ENCODE results near the gene ZNF648.
A peak's percentile ranks its signal among the peaks of the same experiment; 100 is the strongest.
"Not testable (repeated sequence)": the region's sequence is repeated elsewhere in the genome, so short reads cannot be mapped to it uniquely, and the experiment has no call there.

ZNF648 gene

GRCh38 chr1:182071924-182072323 is 10.4 kb upstream of the ZNF648 start:
- DNase-seq (ENCODE audit: low read depth) = no peak

GRCh38 chr1:182069028-182069466 is 7.5 kb upstream of the ZNF648 start:
- DNase-seq (ENCODE audit: low read depth) = no peak

DNA sequence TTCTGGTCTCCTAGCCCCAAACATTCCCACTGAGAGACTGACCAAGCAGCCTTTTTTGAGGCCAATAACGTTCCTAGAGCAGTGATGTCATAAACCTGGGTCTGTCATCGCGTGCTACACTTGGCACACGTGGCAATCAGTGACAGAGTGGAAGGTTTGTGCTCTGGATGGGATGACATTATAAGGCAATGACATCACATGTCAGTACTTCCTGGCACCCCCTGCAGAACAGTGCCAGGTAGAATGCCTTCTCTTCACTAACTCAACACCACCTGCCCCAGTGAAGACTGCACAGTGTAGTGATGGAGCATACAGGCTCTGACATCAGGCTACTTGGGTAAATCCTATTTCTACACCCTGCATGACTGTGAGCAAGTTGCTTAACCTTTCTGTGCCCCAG is 5.4 kb upstream of the ZNF648 start:
- no peak for DNase-seq (ENCODE audit: low read depth)

DNA sequence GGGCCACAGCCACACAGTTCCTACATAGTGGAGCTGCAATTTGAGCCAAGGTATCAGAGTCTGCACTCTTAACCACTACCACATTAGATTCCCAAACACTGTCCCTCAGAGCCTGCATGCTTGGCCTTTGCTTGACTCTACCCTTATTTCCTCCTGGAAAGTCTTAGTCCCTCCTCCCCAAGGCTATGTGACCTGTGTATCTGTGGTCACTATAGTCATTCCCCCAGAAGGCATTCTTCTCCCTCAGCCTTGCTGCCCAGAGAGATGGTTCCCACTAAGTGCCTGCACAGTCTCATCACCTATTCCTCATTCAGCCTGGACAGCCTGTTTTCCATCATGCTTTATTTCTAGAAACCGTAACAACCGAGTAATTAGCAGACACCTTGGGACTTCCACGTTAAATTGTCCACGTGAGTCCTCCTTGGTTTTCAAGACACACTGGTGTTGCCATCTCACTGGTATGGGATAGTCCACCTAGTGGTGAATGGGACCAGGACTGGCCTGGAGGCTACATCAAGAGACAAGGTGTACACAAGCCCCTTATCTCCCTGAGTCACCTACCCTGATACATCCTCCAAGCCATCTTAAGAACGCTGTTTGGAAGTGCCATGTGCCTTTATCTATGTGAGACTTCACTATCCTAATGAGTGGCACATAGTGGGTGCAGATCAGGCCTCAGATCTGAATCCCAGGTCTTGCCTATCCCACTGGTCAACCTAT is 3.8 kb upstream of the ZNF648 start:
- no peak for DNase-seq (ENCODE audit: low read depth)

- no peak for DNase-seq (ENCODE audit: low read depth)
Observed at GRCh38 chr1:182064611-182065010, 3.1 kb upstream of the ZNF648 start.

- DNase-seq (ENCODE audit: low read depth) = no peak
Observed at GRCh38 chr1:182062223-182062622, 711 bp upstream of the ZNF648 start.

- DNase-seq (ENCODE audit: low read depth) = no peak
Observed at GRCh38 chr1:182060877-182061276, 635 bp downstream of the ZNF648 start.

GRCh38 chr1:182059936-182060335 is 1.6 kb downstream of the ZNF648 start:
- no peak for DNase-seq (ENCODE audit: low read depth)

GRCh38 chr1:182056601-182057366 is 4.7 kb downstream of the ZNF648 start:
- no peak for DNase-seq (ENCODE audit: low read depth)

DNA sequence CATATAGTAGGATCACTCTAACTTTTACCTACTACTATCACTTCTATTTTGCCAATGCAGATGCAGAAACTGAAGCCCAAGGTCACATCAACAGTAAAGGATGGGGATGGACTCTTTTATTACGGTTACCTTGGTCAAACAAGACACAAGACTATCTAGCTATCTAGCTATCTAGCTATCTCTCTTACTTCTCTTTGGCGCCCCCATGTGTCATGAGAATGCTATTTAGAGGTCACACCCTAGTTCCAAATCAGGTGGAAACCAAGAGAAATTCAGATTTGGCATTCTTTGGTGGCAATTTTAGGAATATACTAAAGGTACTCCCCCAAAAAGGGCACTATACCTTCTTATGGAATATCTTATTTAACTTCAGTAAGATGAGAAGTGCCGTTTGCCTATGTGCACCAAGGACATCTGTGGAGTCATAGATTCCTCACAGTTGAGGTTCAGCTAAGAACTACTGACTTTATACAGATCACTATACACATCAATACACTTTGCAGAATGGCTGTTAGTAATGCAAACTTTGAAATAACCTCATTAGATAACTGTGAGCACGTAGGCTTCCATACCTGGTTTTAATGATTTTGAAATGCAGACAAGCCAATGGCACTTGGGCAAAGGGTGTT is 6.7 kb downstream of the ZNF648 start:
- DNase-seq (ENCODE audit: low read depth) = peak; percentile 40

DNA sequence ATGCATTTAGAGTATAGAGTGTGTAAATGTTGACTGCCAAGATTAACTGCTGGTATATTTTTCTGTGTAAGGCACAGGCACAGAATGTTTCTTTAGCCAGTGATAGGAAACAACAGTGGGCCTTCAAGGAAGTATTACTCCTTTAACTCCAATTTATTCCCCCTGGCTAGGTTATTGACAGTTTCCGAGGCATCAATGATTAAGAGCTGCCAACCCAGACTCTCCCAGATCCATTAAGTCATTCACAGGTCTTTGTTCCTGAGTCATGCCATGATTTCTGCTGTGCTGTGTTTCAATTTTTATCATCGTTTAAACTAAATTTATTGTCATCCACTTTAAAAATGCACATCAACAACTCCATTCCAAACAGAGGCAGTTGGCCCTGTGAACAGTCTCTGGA is 9.2 kb downstream of the ZNF648 start:
- no peak for DNase-seq (ENCODE audit: low read depth)

DNA sequence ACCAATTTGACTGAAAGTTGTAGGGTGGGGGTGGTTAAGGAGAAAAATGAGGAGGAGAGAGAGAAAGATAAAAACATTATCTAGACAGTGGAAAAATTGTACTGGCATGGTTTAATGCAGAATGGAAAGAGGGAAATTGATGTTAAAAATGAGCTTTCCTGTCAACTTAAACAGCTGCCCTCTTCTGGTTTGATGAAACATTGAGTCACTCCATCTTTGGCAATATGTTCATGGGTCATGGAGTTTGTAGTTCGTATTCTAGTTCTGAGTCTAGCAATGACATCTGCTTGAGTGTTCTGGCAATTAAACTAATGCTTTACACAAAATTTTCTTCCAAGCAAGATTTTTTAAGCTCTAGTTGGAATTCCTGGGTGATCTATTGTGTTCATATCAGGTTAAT is 9.6 kb downstream of the ZNF648 start:
- no peak for DNase-seq (ENCODE audit: low read depth)

DNA sequence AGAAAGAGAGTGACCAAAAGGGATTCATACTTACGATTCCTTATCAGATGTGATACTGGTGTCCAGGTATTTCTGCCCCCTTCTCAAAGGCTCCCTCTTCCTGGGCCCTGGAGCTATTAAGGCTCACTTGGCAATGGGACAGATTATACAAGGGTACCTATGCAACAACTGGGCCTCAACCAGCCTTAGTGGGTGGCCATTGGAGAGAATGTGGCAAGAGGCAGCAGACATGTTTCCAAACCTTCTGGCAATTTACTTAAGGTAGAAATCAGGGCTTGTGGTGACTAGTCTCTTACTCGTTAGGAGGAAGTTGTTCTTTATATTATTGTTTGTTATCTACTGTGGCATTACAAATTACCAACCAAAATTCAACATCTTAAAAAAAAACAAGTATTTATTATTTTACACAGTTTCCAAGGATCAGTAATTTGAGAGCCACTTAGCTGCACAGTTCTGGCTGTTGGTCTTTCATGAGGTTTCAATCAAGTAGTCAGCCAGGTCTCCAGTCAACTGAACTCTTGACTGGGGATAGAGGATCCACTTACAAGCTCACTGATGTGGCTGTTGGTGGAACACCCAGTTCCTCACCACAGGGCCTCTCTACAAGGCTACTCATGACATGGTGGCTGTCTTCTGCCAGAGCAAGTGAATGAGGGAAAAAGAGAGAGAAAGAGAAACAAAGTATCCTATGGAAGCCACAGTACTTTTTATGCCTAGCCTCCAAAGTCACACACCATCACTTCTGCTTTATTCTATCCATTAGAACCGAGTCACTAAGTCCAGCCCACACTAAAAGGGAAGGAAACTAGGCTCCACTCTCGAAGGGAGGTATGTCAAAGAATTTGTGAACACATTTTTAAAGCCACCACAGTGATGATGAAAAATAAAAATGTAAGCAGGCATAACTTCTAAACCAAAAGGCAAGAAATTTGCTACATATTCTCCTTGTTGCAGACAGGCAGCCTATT is 10.7 kb downstream of the ZNF648 start:
- DNase-seq (ENCODE audit: low read depth) = no peak

- DNase-seq (ENCODE audit: low read depth) = no peak
Observed at GRCh38 chr1:182048562-182048961, 12.9 kb downstream of the ZNF648 start.

DNA sequence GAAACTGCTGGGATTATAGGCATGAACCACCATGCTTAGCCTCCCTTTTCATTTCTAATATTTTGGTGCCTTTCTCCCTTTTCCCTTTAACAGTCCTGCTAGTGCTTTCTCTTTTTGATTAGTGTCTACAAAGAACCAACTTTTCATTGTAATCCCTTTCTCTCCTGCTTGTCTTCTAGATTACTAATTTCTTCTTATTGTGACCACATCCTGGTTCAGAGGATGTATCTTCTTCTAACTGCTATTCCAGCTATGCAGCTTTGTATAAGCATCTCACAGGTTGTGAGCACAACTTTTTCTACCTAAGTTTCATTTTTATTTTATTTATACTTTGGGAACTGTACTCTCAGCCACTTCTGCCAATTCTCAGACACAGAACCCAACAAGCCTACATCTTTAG is 14.7 kb downstream of the ZNF648 start:
- DNase-seq (ENCODE audit: low read depth) = no peak

GRCh38 chr1:182045481-182045880 is 16.0 kb downstream of the ZNF648 start:
- not testable (repeated sequence) for DNase-seq (ENCODE audit: low read depth)

GRCh38 chr1:182041615-182042014 is 19.9 kb downstream of the ZNF648 start:
- no peak for DNase-seq (ENCODE audit: low read depth)

- DNase-seq (ENCODE audit: low read depth) = no peak
Observed at GRCh38 chr1:182038220-182038619, 23.3 kb downstream of the ZNF648 start.

- no peak for DNase-seq (ENCODE audit: low read depth)
Observed at GRCh38 chr1:182035097-182035770, 26.3 kb downstream of the ZNF648 start.

GRCh38 chr1:182032251-182032650 is 29.3 kb downstream of the ZNF648 start:
- no peak for DNase-seq (ENCODE audit: low read depth)
